Activated CD8-positive, alpha-beta memory T cell treated with anti-CD3 and anti-CD28 coated beads for 48 hours (primary cell): ENCODE results near the gene TCERG1L.
"Not testable (repeated sequence)": the region's sequence is repeated elsewhere in the genome, so short reads cannot be mapped to it uniquely, and the experiment has no call there.

Experiments used
- DNase-seq, 3 experiments: peaks; one replicate each; pipeline ENCODE4 v3.0.0-alpha.2; 2020; ENCODE audit warnings: low read depth in 2 of 3, low spot score in 2 of 3

TCERG1L gene

GRCh38 chr10:131111007-131111406 lies 200.5 kb downstream of the TCERG1L start:
- DNase-seq: no peak

GRCh38 chr10:131110241-131110783 lies 201.2 kb downstream of the TCERG1L start:
- no peak for DNase-seq

- DNase-seq: no peak
Measured at GRCh38 chr10:131109726-131110125, 201.8 kb downstream of the TCERG1L start.

GRCh38 chr10:131109291-131109690 lies 202.2 kb downstream of the TCERG1L start:
- no peak for DNase-seq

- no peak for DNase-seq
Measured at GRCh38 chr10:131107970-131108369, 203.6 kb downstream of the TCERG1L start.

GRCh38 chr10:131102676-131103075 lies 208.8 kb downstream of the TCERG1L start:
- no peak for DNase-seq

- no peak for DNase-seq
Measured at GRCh38 chr10:131102147-131102546, 209.4 kb downstream of the TCERG1L start.

- not testable (repeated sequence) for DNase-seq
Measured at GRCh38 chr10:131100418-131101410, 210.8 kb downstream of the TCERG1L start.

GRCh38 chr10:131099028-131099726 lies 212.3 kb downstream of the TCERG1L start:
- DNase-seq: no peak

- no peak for DNase-seq
Measured at GRCh38 chr10:131098416-131098952, 213.0 kb downstream of the TCERG1L start.

- no peak for DNase-seq
Measured at GRCh38 chr10:131096031-131096430, 215.5 kb downstream of the TCERG1L start.

GRCh38 chr10:131095313-131095580 lies 216.3 kb downstream of the TCERG1L start:
- no peak for DNase-seq

GRCh38 chr10:131094527-131095312 lies 216.8 kb downstream of the TCERG1L start:
- DNase-seq: no peak

GRCh38 chr10:131093795-131094366 lies 217.6 kb downstream of the TCERG1L start:
- DNase-seq: no peak

GRCh38 chr10:131093346-131093745 lies 218.2 kb downstream of the TCERG1L start:
- no peak for DNase-seq

GRCh38 chr10:131092876-131093275 lies 218.6 kb downstream of the TCERG1L start:
- DNase-seq: no peak

- no peak for DNase-seq
Measured at GRCh38 chr10:131092386-131092785, 219.1 kb downstream of the TCERG1L start.

GRCh38 chr10:131091682-131092081 lies 219.8 kb downstream of the TCERG1L start:
- no peak for DNase-seq

- no peak for DNase-seq
Measured at GRCh38 chr10:131090761-131091661, 220.5 kb downstream of the TCERG1L start.

- DNase-seq: no peak
Measured at GRCh38 chr10:131089861-131090260, 221.7 kb downstream of the TCERG1L start.
